SW 1271 (cell line): ENCODE data around the gene ENPP3.
A peak's percentile ranks its signal among the peaks of the same experiment; 100 is the strongest.

Source experiments
- DNase-seq, 2 experiments: peaks; one replicate each; lab custom pipeline; 2025; lab: John Stamatoyannopoulos, UW

ENPP3 gene

GRCh38 chr6:131636880-131637792 lies at the start of gene ENPP3:
Gene ENPP3, plus strand, starts transcription at chr6:131637302. Its CDS starts 83 bp downstream, at chr6:131637385.
- DNase-seq: no peak

DNA sequence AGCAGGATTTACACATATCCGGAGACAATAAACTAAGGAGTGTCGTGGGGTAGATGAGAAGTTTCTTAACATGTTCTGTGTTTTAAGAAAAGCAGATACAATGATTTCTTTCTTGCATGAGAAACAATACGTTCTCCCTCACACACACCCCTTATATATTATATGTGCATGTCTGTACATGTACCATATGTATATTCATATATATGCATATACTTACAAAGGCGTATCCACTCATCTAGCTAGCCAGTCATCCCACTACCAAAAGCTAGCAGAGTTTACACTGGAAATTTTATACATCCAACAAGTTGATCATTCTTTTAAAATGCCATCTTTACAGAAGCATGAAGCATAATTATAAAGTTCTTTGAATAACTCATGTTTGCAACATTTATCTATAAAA lies 49.2 kb upstream of the ENPP3 start:
- DNase-seq: no peak

DNA sequence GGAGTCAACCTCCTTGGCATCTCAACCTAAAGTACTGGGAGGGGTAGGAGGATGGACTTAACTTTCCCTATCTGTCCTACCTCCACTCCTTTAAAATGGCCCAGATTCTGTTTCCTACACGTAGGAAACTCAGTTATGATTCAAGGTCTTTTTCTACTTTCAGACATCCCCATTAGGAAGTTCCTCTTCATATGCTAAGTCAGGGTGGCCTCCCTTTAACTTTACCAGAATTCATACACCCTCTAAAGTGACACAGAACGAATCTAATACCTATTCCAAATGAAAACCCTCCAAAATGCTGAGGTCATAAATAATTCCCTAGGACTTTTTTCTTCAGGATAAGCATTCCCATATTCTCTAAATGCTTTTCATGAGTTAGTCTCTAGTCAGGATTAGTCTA lies 48.5 kb upstream of the ENPP3 start:
- DNase-seq: no peak

- no peak for DNase-seq
Measured at GRCh38 chr6:131592935-131593334, 44.2 kb upstream of the ENPP3 start.

DNA sequence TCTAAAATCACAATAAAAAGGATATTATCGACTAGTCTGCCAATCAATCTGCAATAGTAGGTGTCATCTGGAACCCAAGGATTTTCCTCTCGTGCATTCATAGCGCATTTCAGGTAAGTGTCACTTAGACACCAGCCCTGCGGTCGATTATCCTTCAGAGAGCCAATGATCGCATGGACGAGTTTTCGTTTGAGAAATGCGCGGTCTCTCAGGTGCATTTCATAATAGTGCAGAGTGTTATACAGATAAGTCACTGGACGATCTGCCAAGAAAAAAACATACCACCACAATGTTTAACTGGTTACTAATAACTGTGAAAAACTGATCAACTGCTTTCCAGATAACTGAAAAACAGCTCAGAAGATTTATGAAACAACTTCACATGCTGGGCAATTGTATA lies 43.0 kb upstream of the ENPP3 start:
- DNase-seq: no peak

DNA sequence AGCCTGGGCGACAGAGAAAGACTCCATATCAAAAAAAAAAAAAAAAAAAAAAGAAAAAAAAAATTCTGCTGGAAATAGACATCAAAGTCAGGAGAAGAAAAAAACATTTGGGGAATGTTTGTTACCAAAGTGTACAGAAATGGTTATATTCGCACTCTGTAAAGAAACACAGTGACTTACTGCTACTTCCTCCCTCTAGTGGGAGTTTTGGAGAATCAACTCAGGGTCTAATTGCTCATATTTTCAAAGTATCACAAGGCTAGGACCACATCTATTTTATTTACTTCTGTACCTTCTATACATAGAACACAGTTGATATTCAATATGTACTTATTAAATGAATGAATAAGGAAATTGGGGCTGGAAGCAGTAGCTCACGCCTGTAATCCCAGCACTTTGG lies 39.7 kb upstream of the ENPP3 start:
- peak in 1 of 2 experiments; percentile 4 for DNase-seq

- DNase-seq: no peak
Measured at GRCh38 chr6:131600716-131601115, 36.4 kb upstream of the ENPP3 start.

- DNase-seq: no peak
Measured at GRCh38 chr6:131602781-131603312, 34.3 kb upstream of the ENPP3 start.

DNA sequence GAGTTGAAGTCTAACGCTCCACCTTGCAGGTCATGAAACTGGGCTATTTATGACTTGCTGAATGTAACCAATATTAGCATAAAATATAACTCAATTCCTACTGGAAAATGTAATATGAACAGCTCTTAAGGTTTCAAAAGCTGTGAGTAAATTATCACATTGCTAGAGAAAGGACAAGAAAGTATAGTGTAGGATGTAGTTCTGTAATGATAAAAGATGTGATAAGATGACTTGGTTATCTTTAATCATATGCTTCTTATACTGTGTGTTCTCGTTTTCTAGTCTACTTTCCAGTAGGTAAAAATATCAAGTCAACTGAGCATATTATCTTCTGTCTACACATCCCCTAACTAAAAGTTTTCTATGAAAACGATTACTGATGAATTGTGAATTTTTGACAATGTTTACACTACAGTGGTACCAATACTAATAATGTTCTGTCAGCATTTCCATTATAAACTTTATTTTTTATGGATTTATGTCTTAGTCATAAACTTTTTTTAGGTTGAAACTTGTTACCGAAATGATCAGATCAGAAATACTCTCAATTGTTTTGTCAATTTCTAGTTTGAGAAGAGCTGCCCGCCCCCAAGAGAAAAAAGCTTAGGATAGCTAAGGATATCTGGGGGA lies 23.7 kb upstream of the ENPP3 start:
- DNase-seq: no peak

DNA sequence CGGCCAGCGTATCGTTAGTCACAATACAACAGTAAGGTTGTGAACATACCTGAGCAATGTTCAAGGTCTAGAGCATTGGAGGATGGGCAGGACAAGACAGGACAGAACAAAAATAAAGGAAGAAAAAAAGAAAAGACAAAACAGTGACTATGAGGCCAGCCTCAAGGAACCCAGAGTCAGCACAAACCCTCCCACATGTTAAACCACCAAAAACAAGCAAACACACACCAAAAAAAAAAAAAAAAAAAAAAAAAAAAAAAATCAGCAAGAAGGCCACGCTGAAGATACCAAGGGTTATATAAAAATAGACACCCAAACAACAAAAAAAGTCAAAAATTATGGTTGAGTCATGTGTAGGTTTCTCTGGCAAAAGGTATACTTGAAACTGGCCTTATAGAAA lies 21.8 kb upstream of the ENPP3 start:
- DNase-seq: no peak

GRCh38 chr6:131627724-131628682 lies 9.1 kb upstream of the ENPP3 start, which contains the start of gene MED23:
Gene MED23, minus strand, starts transcription at chr6:131628242. Its CDS starts 193 bp downstream, at chr6:131628049.
- peak; percentile 79 to 91 for DNase-seq

GRCh38 chr6:131628726-131629125 lies 8.4 kb upstream of the ENPP3 start:
- no peak for DNase-seq

GRCh38 chr6:131629651-131630050 lies 7.5 kb upstream of the ENPP3 start:
- no peak for DNase-seq

GRCh38 chr6:131631625-131632289 lies 5.3 kb upstream of the ENPP3 start:
- DNase-seq: no peak

DNA sequence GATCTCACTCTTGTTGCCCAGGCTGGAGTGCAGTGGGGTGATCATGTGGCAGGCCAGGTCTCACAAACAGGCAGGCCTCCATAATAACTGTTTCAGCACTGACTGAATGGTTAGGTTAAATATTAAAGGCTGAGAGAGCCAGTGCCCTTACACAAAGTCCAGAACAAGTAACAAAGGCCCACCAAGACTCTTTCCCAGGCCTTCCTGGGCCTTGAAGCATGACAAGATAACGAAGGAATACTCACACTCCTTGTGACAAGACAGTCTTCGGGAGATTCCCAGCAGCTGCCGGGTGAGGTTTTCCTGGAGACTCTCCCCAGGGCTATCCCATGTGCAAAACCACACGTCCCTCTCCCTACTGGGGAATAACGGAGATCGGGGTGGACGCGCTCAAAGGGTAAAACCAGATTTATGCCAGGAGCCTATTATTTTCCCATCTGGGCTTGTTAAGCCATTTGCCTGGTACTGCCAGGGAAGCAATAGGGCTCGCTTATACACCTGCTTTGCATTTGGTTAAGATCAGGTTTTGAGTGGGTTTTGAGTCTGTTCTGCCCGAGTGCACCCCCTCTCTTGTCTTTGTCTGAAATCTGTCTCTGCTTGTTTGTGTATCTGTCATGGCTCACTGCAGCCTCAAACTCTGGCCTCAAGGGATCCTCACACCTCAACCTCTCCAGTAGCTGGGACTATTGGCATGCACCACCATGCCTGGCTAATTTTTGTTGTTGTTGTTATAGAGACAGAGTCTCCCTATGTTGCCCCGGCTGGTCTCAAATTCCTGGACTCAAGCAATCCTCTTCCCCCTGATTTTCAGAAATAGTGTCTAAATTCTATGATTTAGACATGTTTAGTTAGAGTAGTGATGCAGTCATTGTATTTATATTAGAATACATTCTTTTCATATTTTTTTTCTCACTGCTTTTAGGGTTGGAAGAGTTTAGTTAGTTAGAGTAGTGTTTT lies 1.4 kb upstream of the ENPP3 start:
- DNase-seq: no peak

DNA sequence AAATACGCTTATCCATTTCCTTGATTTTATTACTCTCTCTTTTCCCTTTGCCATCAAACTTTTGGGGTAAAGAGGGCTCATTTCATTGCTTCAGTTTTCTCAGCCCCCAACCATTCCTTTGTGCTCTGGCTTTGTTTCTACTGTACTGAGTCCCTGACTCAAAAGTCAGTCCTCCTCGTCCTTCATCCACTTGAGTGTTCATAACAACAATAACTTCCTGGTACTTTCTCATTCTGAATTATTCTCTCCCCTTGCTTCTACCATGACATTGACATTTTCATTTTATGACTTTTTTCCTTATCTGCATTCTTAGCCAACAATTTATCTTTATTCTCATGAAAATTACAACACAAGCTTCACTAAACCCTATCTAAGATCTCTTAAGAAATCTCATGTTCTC lies 911 bp downstream of the ENPP3 start:
- DNase-seq: no peak

GRCh38 chr6:131640100-131640499 lies 3.0 kb downstream of the ENPP3 start:
- DNase-seq: no peak

- DNase-seq: no peak
Measured at GRCh38 chr6:131640576-131640975, 3.5 kb downstream of the ENPP3 start.

DNA sequence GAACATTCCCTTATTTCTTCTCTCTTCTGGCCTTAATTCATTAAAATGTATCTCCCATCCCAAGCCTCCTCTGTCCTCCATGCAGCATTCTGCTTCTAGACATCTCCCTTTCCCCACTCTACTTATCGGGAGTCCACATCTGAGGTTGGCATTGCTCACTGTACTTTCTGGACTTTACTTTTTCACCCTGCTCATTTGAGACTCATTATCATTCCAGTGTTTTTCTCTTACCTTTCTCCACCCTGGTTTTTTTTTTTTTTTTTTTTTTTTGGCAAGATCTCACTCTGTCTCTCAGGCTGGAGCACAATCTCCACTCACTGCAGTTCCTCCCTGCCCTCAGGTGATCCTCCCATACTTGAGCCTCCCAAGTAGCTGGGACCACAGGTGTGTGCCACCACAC lies 4.5 kb downstream of the ENPP3 start:
- no peak for DNase-seq

GRCh38 chr6:131642565-131642964 lies 5.5 kb downstream of the ENPP3 start:
- DNase-seq: no peak
